H1 (cell line): ENCODE measurements around the gene RRP12. TPM values are rescaled to one million over a fixed set of nuclear protein-coding genes. Genes with fewer than 3 reads are reported as not detected.

Experiments
- CTCF ChIA-PET: fragments of 300-600 bp; sonication (Branson Sonifier 250); formaldehyde crosslinking; loops from one replicate; lab custom pipeline; 2021; ENCODE audit not compliant: partially characterized antibody; lab: Charles Lee
- POLR2A ChIA-PET: fragments of 300-600 bp; sonication (Branson Sonifier 250); formaldehyde crosslinking; loops from one replicate; lab custom pipeline; 2021; ENCODE audit warnings: inconsistent platforms; ENCODE audit not compliant: partially characterized antibody; lab: Charles Lee
- DNase-seq, 2 experiments: peaks; one replicate each; pipeline versions ENCODE4 v3.0.0 to v3.0.0-alpha.2; 2010 to 2022; ENCODE audit warnings: low spot score in 2 of 2, low read depth in 1 of 2, mixed read lengths in 1 of 2
- FAIRE-seq: peaks from 2 replicates; lab custom pipeline; 2011; peaks lifted over from hg19 to GRCh38; lab: Jason Lieb, UNC
- H2AFZ ChIP-seq: 2 replicates; pipeline ENCODE4 v1.8.1; 2012; ENCODE audit warnings: low read length, inconsistent platforms
- H2AK5ac ChIP-seq: 2 replicates; pipeline ENCODE4 v1.6.1; 2013; ENCODE audit warnings: low read depth, low read length
- H2BK120ac ChIP-seq: replicated peaks from 2 replicates; pipeline ENCODE3; 2013; ENCODE audit warnings: low read depth, low read length, inconsistent platforms
- H2BK12ac ChIP-seq: 2 replicates; pipeline ENCODE4 v1.6.1; 2013; ENCODE audit warnings: low read depth, low read length
- H2BK15ac ChIP-seq: 2 replicates; pipeline ENCODE4 v1.6.1; 2013; ENCODE audit warnings: low read length
- H2BK20ac ChIP-seq: 2 replicates; pipeline ENCODE4 v1.6.1; 2013; ENCODE audit warnings: low read length
- H2BK5ac ChIP-seq: 2 replicates; pipeline ENCODE4 v1.6.1; 2013; ENCODE audit warnings: low read depth, low read length
- H3K14ac ChIP-seq: 2 replicates; pipeline ENCODE4 v1.6.1; 2013; ENCODE audit warnings: inconsistent platforms; ENCODE audit not compliant: insufficient read length
- H3K18ac ChIP-seq: 2 replicates; pipeline ENCODE4 v1.6.1; 2013; ENCODE audit warnings: low read length; ENCODE audit errors: extremely low read depth
- H3K23ac ChIP-seq: 2 replicates; pipeline ENCODE4 v1.6.1; 2013; ENCODE audit warnings: inconsistent platforms; ENCODE audit not compliant: insufficient read length
- H3K23me2 ChIP-seq: 2 replicates; pipeline ENCODE4 v1.6.1; 2013; ENCODE audit warnings: low read depth, low read length
- H3K27ac ChIP-seq: 2 replicates; pipeline ENCODE4 v1.6.1; 2011; ENCODE audit warnings: low read depth, low read length, inconsistent platforms
- H3K27me3 ChIP-seq, 4 experiments: replicated peaks in 1 of 4; 1 replicate in 1 of 4; 2 replicates in 3 of 4; pipeline versions ENCODE4 v1.6.1 to v1.8.1; 2011 to 2013; ENCODE audit warnings: low read length in 3 of 4, mild to moderate bottlenecking in 3 of 4, inconsistent platforms in 2 of 4, mixed read lengths in 2 of 4, moderate library complexity in 1 of 4; ENCODE audit not compliant: control insufficient read depth in 3 of 4, insufficient read depth in 3 of 4; ENCODE audit errors: extremely low read depth in 1 of 4
- H3K36me3 ChIP-seq, 4 experiments: 2 replicates each; pipeline versions ENCODE4 v1.6.1 to v1.8.1; 2011 to 2013; ENCODE audit warnings: mild to moderate bottlenecking in 4 of 4, low read length in 3 of 4, moderate library complexity in 2 of 4, control low read depth in 1 of 4, inconsistent platforms in 1 of 4; ENCODE audit not compliant: insufficient read depth in 4 of 4, control insufficient read depth in 2 of 4
- H3K4ac ChIP-seq: replicated peaks from 2 replicates; pipeline ENCODE3; 2013; ENCODE audit warnings: low read length, low read depth, mixed read lengths, inconsistent platforms; ENCODE audit not compliant: insufficient read length
- H3K4me1 ChIP-seq, 4 experiments: replicated peaks in 1 of 4; 1 replicate in 1 of 4; 2 replicates in 3 of 4; pipeline versions ENCODE4 v1.6.1 to v1.8.1; 2011 to 2013; ENCODE audit warnings: low read length in 3 of 4, inconsistent platforms in 2 of 4, mixed read lengths in 1 of 4; ENCODE audit not compliant: insufficient read depth in 4 of 4, control insufficient read depth in 3 of 4
- H3K4me2 ChIP-seq, 2 experiments: 2 replicates each; pipeline versions ENCODE4 v1.6.1 to v1.8.1; 2011 to 2013; ENCODE audit warnings: low read depth in 2 of 2, low read length in 2 of 2, control low read depth in 1 of 2, inconsistent platforms in 1 of 2, mild to moderate bottlenecking in 1 of 2; ENCODE audit not compliant: insufficient read depth in 1 of 2
- H3K4me3 ChIP-seq, 4 experiments: fragments of 200-600, 300-600 bp in 1 of 4; sonication (generic), shearing (Covaris generic), sonication (Bioruptor Twin) in 1 of 4; 2 replicates each; pipeline versions ENCODE4 v1.5.1 to v1.8.1; 2011 to 2016; ENCODE audit warnings: low read length in 4 of 4, low read depth in 3 of 4, control low read depth in 2 of 4, inconsistent platforms in 2 of 4, mild to moderate bottlenecking in 2 of 4, mixed read lengths in 1 of 4, moderate library complexity in 1 of 4; ENCODE audit not compliant: insufficient read depth in 2 of 4; ENCODE audit errors: extremely low read depth in 1 of 4
- H3K56ac ChIP-seq: replicated peaks from 2 replicates; pipeline ENCODE3; 2013; ENCODE audit warnings: low read depth, mild to moderate bottlenecking, mixed read lengths, low read length, inconsistent platforms; ENCODE audit not compliant: insufficient read length
- H3K79me1 ChIP-seq: 2 replicates; pipeline ENCODE4 v1.6.1; 2013; ENCODE audit warnings: low read depth, low read length, control low read depth
- H3K79me2 ChIP-seq, 2 experiments: 2 replicates each; pipeline versions ENCODE4 v1.6.1 to v1.8.1; 2012 to 2013; ENCODE audit warnings: low read length in 2 of 2, mild to moderate bottlenecking in 2 of 2, inconsistent platforms in 1 of 2; ENCODE audit not compliant: insufficient read depth in 2 of 2, control insufficient read depth in 1 of 2
- H3K9ac ChIP-seq, 4 experiments: replicated peaks in 1 of 4; 1 replicate in 1 of 4; 2 replicates in 3 of 4; pipeline versions ENCODE4 v1.6.1 to v1.8.1; 2011 to 2013; ENCODE audit warnings: low read depth in 3 of 4, low read length in 3 of 4, control low read depth in 2 of 4, mild to moderate bottlenecking in 2 of 4, moderate library complexity in 2 of 4, inconsistent platforms in 1 of 4; ENCODE audit errors: extremely low read depth in 1 of 4
- H3K9me3 ChIP-seq, 2 experiments: 2 replicates each; pipeline versions ENCODE4 v1.6.1 to v1.8.1; 2012 to 2013; ENCODE audit warnings: mild to moderate bottlenecking in 2 of 2, moderate library complexity in 2 of 2, control low read depth in 1 of 2, inconsistent platforms in 1 of 2, low read depth in 1 of 2, low read length in 1 of 2, mixed read lengths in 1 of 2; ENCODE audit not compliant: insufficient read depth in 2 of 2
- H4K20me1 ChIP-seq, 2 experiments: replicated peaks in 1 of 2; 2 replicates each; pipeline versions ENCODE3 to v1.8.1; 2011 to 2013; ENCODE audit warnings: inconsistent platforms in 2 of 2, low read length in 2 of 2, mild to moderate bottlenecking in 1 of 2; ENCODE audit not compliant: insufficient read depth in 2 of 2, control insufficient read depth in 1 of 2
- H4K5ac ChIP-seq: 2 replicates; pipeline ENCODE4 v1.6.1; 2013; ENCODE audit warnings: low read length, low read depth, mixed read lengths, inconsistent platforms; ENCODE audit not compliant: insufficient read length
- H4K8ac ChIP-seq: 2 replicates; pipeline ENCODE4 v1.8.0; 2013; ENCODE audit warnings: mild to moderate bottlenecking, moderate library complexity, low read length, inconsistent platforms; ENCODE audit not compliant: insufficient read depth; ENCODE audit errors: extremely low read depth
- H4K91ac ChIP-seq: replicated peaks from 2 replicates; pipeline ENCODE3; 2013; ENCODE audit warnings: low read length, mixed read lengths, inconsistent platforms; ENCODE audit not compliant: insufficient read length
- ATF2 ChIP-seq: IDR thresholded peaks from 2 replicates; pipeline ENCODE4 v1.6.1; 2012; ENCODE audit warnings: low read length, inconsistent platforms
- POLR2A ChIP-seq, 2 experiments: IDR thresholded peaks; 1 replicate in 1 of 2; 2 replicates in 1 of 2; pipeline ENCODE4 v1.6.1; 2011; ENCODE audit warnings: low read depth in 2 of 2, low read length in 2 of 2, mild to moderate bottlenecking in 2 of 2; ENCODE audit errors: control extremely low read depth in 1 of 2
- RAD21 ChIP-seq, 2 experiments: IDR thresholded peaks in 1 of 2; conservative IDR thresholded peaks in 1 of 2; 2 replicates each; pipeline ENCODE4 v1.6.1; 2011; ENCODE audit warnings: low read depth in 2 of 2, low read length in 2 of 2, improper control_type of control experiment in 1 of 2, inconsistent platforms in 1 of 2, mild to moderate bottlenecking in 1 of 2, moderate library complexity in 1 of 2
- WGBS, 2 experiments: shearing (Covaris generic) in 1 of 2; methylation state at CpG; one replicate each; pipeline versions ENCODE4 v1.1.6 to v1.1.7; 2013 to 2015; ENCODE audit warnings: low lambda C conversion rate in 2 of 2, mixed read lengths in 2 of 2, inconsistent platforms in 1 of 2, low coverage in 1 of 2, missing lambda C conversion rate in 1 of 2; ENCODE audit not compliant: insufficient replicate concordance in 2 of 2, insufficient coverage in 1 of 2, insufficient read length in 1 of 2; ENCODE audit errors: extremely low coverage in 1 of 2, missing lambda C conversion rate in 1 of 2; 5-methylcytosine and 5-hydroxymethylcytosine counted together
- polyA plus RNA-seq, 7 experiments: library from polyadenylated mRNA; depleted of rRNA in 3 of 7; stranded (reverse) in 5 of 7; unstranded in 2 of 7; fragments of >200 nt in 5 of 7; fragments of 200-250 nt in 2 of 7; gene quantifications; 1 replicate in 5 of 7; 2 replicates in 1 of 7; 4 replicates in 1 of 7; pipeline versions ENCODE4 v1.2.1 to v1.2.3, GENCODE V29; 2011 to 2013; ENCODE audit warnings: missing spikeins in 2 of 7, mixed read lengths in 2 of 7
- total RNA-seq: library from RNA; stranded (reverse); fragmentation: NEBNext Ultra II Directional; extraction: Animal tissue kit (Norgen Biotek cat#: 25700); gene quantifications from 2 replicates; pipeline ENCODE4 v1.2.1, GENCODE V29; 2021

Gene RRP12
- total and polyA plus RNA-seq, 2 of the 8 experiments (the other 6 are each of a cell fraction or from before 2014, with no cell fraction given): 21.0 to 65.8 TPM

GRCh38 chr10:97434557-97434956 lies 33.4 kb upstream of the RRP12 start:
- DNase-seq (no peak), FAIRE-seq (no peak)
- Histone ChIP-seq H3K14ac (no peak overlapping the region), H3K4ac (no peak overlapping the region), H2AFZ (no peak overlapping the region), H3K79me1 (no peaks in the 10 kb centered on the region), H3K4me1 (no peaks in the 10 kb centered on the region), H3K4me3 (no peak overlapping the region), H3K27ac (no peak overlapping the region), H2AK5ac (no peak overlapping the region), H3K23me2 (no peaks in the 10 kb centered on the region), H4K91ac (no peak overlapping the region), H2BK120ac (no peak overlapping the region), H3K4me2 (no peak overlapping the region), H2BK15ac (no peak overlapping the region), H3K18ac (no peak overlapping the region), H3K9me3 (no peaks in the 10 kb centered on the region), H2BK20ac (no peak overlapping the region), H2BK12ac (no peak overlapping the region), H3K9ac (no peak overlapping the region), H2BK5ac (no peak overlapping the region), H3K23ac (no peak overlapping the region), H4K8ac (no peak overlapping the region), H3K27me3 (no peaks in the 10 kb centered on the region), H3K56ac (no peak overlapping the region), H4K5ac (no peak overlapping the region), H4K20me1 (peaks cover 2 to 7% of the 10 kb centered on the region in 2 experiments), H3K79me2 (peaks cover 0 to 6% of the 10 kb centered on the region in 2 experiments; a peak in 2 of 4 replicates), H3K36me3 (peaks cover 21 to 75% (median 57%) of the 10 kb centered on the region in 4 experiments)
- TF ChIP-seq RAD21 (IDR thresholded peaks at IDR 0.05 in 1 of 2, conservative IDR thresholded peaks at IDR 0.05 in 1 of 2; ENCODE audit: low read depth in 2 of 2, low read length in 2 of 2) (no peak), POLR2A (IDR thresholded peaks at IDR 0.05; ENCODE audit: control extremely low read depth in 1 of 2, low read depth in 2 of 2, low read length in 2 of 2) (0 out of 3 replicates have a peak, but pooled peaks of 1 of the 2 experiments have one; percentile 33), ATF2 (no peak)
- ChIA-PET CTCF (interaction anchor here (0.8 to 2.3 kb wide), 7 partner anchors 13 to 96 kb away, joined by 3 to 13 read pairs (median 5); partner anchors contain the start of gene RRP12), POLR2A (interaction anchor here (0.6 to 10.5 kb wide), 24 partner anchors 10 to 253 kb away, joined by 3 to 185 read pairs (median 5); partner anchors contain the start of genes AVPI1, EXOSC1, RRP12 and UBTD1)
- 86% methylated on average over 1 of the region's 1 CpG; no CpG with 5 or more reads in 1 of the 2 experiments for WGBS, 2 experiments
